ENCODE data around the gene DNAJC5.
A peak's percentile ranks its signal among the peaks of the same experiment; 100 is the strongest.
"Not testable (repeated sequence)": the region's sequence is repeated elsewhere in the genome, so short reads cannot be mapped to it uniquely, and the experiment has no call there.

DNAJC5 gene

DNA sequence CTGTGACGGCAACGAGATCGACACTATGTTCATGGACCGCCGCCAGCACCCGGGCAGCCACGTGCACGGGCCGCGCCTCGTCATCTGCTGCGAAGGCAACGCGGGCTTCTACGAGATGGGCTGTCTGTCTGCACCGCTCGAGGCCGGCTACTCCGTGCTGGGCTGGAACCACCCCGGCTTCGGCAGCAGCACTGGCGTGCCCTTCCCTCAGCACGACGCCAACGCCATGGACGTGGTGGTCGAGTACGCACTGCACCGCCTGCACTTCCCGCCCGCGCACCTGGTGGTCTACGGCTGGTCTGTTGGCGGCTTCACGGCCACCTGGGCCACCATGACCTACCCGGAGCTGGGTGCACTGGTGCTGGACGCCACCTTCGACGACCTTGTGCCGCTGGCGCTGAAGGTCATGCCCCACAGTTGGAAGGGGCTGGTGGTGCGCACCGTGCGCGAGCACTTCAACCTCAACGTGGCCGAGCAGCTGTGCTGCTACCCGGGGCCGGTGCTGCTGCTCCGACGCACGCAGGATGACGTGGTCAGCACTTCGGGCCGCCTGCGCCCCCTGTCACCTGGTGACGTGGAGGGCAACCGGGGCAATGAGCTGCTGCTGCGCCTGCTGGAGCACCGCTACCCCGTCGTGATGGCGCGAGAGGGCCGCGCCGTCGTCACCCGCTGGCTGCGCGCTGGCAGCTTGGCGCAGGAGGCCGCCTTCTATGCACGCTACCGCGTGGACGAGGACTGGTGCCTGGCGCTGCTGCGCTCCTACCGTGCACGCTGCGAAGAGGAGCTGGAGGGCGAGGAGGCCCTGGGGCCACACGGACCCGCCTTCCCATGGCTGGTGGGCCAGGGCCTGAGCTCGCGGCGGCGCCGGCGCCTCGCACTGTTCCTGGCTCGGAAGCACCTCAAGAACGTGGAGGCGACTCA lies 32.7 kb upstream of the DNAJC5 start:
- no peak for DNase-seq

DNA sequence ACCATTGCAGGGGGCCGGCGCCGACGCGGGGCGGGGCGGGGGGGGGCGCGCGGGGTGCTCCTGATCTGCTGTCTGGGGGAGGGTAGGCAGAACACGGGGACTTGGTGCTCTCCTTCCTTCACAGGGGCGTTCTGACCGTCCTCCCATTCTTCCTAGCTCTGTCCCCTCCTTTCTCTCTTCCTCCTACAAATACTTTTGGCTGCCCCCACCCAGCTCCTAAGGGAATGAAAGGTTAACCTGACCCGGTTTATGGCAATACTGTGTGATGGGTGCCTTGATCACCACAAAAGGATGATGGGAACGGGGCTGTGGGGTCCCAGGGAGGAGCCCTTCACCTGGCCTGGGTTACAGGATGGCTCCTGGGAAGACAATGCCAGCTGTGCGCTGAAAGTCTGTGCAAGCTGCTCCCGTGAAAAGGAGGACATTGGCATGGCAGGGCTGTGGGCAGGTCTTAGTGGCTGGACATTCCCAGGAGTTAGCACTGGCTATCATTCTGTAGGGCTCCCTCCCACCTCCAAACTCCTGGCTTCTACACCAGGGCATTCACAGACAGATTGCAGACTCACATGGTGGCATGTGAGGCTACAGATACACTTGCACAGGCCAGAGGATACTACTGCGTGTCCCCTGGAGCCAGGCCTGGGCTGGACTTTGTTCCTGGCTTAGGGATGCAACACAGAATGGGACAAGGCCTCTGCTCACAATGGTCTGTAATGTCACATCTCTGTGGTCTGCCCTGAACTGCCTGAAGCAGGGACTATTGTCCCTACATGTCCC lies 31.7 kb upstream of the DNAJC5 start:
- DNase-seq: no peak

DNA sequence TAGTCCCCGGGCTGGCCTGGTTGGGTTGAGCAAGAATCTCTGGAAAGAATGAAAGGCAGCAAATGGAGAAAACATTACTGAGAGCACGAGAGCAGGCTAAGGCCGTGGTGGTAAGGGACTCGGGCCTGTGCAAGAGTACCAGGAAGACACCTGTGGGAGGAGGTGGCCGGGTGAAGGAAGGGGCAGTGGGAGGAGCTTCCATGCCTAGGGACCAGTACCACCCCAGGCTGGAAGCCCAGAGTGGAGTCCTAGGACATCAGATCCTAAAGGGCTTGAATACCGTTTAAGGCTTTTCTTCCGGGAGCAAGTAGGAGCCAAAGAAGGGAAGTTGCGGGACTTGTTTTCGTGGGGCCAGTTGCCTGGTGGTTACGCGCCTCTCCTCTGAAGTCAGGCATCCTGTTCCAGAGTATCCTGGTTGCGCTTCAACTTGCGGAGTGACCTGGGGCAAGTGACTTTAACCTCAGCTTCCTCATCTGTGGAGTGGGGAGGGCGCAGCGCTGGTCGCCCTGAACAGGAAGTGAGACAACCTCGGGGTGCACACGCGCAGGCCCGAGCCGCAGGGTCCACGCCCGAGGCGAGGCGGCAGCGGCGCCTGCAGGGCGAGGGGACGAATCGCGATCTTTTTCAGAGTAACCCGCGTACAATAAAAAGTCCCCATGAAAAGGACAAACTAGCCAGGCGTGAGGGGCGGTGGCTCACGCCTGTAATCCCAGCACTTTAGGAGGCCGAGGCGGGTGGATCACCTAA lies 31.0 kb upstream of the DNAJC5 start:
- DNase-seq: peak; percentile 85

DNA sequence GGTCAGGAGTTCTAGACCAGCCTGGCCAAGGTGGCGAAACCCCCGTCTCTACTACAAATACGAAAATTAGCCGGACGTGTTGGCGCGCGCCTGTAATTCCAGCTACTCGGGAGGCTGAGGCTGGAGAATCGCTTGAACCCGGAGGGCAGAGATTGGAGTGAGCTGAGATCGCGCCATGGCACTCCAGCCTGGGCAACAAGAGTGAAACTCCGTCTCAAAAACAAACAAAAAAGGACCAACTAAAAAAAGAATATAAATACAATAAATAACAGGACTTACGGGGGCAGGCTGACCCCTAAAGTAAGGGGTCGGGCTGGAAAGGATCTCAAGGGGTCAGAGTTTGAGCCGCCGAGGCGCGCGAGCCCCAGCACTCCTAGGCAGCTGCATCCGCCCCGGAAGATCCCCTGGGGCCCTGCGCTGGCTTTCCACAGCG lies 30.4 kb upstream of the DNAJC5 start:
- DNase-seq: no peak

DNA sequence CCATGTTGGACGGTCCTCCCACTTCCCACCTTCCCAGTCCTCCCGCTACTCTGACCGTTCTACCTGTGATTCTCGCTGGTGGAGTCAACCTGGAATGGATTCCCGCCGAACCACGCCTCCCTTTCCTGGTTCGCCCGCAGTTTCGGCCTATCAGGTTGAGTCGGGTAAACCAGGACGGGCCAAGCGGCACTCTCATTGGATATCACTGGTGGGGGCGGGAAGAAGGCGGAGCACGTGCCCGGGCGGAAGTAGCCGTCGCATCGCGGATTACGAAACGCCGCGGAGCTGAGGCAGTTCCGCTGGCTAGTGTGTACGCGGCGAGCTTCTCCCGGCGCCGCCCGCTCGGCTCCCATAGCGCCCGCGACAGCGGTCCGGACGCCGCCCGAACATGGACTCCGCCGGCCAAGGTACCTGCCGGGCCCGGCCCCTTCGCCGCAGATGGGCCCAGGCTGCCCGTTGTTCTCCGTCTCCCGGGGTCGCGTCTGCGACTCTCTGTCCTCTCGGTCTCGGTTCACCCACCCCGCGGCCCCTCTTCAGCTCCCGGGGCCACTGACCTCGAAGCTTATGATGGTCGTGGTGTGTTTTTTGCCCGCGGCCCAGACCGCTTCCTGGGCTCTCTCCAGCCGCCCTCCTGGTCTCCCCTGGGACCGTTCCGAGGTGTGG lies 29.8 kb upstream of the DNAJC5 start, which contains the start of gene TPD52L2:
Gene TPD52L2, plus strand, starts transcription at position 293 of the 663 bp plus-strand sequence. Its CDS starts 96 bp downstream, at position 389.
- peak; percentile 99 for DNase-seq

DNA sequence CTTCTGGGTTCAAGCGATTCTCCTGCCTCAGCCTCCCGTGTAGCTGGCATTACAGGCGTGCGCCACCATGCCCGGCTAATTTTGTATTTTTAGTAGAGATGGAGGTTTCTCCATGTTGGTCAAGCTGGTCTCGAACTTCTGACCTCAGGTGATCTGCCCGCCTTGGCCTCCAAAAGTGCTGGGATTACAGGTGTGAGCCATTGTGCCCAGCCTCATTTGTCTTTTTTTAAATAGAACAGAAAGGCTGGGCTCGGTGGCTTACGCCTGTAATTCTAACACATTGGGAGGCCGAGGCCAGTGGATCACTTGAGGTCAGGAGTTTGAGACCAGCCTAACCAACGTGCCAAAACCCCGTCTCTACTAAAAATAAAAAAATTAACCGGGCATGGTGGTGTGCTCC lies 27.9 kb upstream of the DNAJC5 start:
- DNase-seq: not testable (repeated sequence)

DNA sequence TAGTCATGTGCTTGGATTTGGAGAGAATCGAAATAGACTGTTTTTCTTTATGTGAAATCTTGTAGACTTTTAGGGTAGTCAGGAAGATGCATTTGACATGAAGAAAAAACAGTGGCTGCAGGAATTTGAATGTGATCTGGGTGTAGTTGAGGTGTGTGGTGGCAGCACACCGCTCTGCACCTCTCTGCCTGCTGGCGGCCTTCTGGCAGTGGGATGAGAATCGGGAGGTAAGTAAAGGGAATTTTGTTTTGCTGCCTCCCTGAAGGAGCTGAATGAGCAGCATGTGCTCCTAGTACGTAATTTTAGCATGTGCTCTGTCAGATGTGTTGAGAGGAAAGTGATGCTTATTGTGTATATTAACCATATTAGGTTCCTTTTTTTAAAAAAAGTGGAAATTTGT lies 26.7 kb upstream of the DNAJC5 start:
- DNase-seq: no peak

DNA sequence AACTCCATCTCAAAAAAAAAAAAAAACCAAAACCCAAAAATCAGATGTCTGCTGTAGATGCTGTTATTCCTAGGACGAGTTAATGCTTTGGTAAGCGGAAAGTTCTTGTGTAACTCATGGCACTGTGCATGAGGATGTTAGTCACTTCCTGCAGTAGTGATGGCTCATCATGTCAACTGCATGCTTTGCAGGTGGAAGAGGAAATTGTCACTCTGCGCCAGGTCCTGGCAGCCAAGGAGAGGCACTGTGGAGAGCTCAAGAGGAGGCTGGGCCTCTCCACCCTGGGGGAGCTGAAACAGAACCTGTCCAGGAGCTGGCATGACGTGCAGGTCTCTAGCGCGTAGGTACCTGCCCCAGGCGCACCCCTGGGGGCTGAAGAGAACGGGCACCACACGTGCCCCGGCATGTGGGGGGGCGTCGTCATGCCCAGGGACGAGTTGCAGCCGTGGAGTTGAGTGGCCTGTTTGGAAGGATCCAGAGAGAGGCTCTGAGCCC lies 21.4 kb upstream of the DNAJC5 start:
- DNase-seq: no peak

DNA sequence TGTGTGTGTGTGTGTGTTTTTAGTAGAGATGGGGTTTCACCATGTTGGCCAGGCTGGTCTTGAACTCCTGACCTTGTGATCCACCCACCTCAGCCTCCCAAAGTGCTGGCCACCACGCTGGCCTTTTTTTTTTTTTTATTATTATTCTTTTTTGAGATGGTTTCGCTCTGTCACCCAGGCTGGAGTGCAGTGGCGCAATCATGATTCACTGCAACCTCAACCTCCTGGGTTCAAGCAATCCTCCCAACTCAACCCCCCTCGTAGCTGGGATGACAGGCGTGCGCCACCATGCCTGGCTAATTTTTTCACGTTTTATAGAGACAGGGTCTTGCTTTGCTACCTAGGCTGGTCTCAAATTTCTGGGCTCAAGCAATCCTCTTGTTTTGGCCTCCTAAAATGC lies 20.7 kb upstream of the DNAJC5 start:
- DNase-seq: not testable (repeated sequence)

DNA sequence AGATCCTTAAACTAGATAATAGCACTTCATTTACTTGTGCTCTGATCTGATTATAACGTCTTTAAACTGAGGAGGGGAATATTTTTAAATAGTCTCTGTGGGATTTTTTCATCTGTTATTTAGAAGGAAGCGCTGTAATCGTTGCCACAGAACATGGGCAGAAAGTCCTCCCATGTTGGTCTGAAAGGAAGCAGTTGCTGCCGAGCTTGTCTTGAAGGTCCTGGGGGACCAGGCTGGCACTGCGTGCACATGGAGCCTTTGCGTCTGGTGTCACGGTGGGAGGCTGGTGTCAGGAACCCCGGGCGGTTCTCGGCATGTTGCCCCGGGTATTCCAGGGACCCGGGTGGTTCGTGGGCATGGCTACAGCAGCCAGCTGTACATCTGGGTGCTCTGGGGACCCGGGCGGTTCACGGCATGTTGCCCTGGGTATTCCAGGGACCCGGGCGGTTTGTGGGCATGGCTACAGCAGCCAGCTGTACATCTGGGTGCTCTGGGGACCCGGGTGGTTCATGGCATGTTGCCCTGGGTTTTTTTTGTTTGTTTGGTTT lies 18.4 kb upstream of the DNAJC5 start:
- DNase-seq: no peak

DNA sequence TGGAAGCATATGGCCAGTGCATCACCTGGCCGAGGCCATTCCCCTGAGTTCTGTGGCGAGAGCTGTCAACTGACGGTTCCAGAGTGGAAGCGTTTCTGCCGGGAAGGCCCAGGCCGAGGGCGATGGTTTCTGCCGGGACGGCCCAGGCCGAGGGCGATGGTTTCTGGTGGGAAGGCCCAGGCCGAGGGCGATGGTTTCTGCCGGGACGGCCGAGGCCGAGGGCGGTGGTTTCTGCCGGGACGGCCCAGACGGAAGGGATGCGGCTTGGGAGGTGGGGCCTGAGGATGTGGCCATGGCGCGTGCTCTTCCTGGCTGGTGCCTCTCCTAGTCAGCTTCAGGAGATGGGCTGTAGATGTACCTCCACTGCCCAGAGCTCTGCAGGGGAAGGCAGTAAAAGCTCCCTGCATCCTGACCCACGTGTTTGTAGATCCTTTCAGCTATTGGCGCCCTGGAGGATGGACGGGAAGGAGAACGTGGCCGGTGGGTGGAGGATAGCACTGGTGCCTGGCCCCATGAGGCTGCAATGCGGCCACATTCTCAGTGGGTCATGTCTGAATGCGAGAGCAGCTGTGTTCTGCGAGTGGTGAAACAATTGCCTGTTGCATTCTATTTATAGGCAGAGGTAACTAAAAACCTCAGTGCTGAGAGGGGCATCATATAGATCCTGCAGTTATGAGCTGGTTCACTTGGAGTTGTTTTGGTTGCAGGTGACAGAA lies 17.0 kb upstream of the DNAJC5 start:
- no peak for DNase-seq

DNA sequence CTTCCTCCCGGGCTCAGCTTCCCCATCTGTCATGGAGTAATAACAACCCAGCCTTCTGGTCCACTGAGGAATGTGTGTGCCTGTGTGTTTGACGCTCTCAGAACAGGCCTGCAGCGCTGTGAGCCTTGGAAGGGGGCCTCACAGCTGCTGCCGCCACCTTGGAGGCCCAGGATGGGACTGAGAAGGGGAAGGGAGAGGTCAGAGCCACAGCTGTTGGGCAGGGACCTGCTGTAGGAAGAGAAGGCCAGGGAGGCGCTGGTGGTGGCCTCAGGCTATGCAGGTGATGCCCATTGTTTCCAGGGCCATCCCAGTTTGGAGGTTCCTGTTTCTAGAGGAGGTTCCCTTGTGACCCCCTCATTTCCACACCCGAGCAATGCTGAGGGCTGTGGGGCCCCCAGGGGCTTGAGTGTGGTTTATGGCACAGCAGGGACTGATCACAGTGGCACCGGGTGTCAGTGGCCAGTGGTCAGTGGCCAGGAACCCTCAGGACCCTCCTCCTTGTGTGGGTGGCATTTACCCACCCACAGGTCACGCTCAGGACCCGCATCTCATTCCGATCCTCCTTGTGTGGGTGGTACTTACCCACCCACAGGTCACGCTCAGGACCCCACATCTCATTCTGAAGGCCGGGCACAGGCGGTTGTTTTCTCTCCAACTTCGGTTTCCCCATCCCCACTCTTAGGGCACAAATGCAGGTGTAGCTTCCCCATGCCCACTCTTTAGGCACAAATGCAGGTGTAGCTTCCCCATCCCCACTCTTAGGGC lies 15.8 kb upstream of the DNAJC5 start:
- DNase-seq: no peak

DNA sequence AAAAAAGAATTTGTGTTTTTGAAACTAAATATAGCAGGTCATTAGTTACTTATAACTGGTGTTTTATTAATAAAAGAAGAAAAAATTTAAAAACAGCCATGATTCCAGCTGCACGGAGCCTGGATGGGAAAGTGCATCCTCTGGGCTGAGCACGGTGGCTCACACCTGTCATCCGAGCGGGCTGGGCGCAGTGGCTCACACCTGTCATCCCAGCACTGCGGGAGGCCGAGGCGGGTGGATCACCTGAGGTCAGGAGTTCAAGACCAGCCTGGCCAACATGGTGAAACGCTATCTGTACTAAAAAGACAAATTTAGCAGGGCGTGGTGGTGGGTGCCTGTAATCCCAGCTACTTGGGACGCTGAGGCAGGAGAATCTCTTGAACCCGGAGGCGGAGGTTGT lies 14.0 kb upstream of the DNAJC5 start:
- DNase-seq: not testable (repeated sequence)

DNA sequence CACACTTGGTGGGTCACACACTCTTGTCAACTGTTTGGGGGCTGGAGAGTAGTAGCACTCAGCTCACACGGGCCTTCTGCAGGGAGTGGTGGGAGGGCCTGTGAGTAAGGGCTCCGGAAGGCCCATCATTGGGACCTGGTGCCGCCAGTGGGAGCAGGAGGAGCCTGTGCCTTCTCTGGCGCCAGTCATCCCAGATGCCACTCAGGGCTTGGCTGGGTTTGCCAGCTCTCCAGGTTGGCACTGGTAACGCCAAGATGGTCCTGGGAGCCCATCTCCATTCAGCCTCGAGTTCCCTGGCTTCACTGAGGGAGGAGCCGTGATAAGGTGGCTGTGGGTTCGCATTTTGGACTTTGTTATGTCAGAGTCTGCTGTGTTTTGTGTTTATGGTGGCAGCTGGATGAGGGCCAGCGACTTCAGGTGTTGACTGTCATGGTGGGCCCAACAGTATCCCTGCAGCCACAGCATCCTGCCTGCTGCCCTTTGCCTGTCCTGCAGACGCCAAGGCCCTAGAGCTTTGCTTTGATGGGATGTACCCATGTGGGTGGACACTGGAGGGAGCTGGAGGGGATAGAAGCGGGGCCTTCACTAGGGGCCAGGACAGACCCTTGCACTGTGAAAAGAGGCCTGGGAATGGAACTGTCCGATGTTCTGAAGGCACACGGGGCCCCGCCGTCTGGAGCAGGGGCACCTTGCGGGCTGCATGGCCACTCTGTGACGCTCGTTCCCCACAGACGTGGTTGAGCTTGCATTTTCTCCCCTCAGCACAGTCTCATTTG lies 13.3 kb upstream of the DNAJC5 start:
- no peak for DNase-seq

DNA sequence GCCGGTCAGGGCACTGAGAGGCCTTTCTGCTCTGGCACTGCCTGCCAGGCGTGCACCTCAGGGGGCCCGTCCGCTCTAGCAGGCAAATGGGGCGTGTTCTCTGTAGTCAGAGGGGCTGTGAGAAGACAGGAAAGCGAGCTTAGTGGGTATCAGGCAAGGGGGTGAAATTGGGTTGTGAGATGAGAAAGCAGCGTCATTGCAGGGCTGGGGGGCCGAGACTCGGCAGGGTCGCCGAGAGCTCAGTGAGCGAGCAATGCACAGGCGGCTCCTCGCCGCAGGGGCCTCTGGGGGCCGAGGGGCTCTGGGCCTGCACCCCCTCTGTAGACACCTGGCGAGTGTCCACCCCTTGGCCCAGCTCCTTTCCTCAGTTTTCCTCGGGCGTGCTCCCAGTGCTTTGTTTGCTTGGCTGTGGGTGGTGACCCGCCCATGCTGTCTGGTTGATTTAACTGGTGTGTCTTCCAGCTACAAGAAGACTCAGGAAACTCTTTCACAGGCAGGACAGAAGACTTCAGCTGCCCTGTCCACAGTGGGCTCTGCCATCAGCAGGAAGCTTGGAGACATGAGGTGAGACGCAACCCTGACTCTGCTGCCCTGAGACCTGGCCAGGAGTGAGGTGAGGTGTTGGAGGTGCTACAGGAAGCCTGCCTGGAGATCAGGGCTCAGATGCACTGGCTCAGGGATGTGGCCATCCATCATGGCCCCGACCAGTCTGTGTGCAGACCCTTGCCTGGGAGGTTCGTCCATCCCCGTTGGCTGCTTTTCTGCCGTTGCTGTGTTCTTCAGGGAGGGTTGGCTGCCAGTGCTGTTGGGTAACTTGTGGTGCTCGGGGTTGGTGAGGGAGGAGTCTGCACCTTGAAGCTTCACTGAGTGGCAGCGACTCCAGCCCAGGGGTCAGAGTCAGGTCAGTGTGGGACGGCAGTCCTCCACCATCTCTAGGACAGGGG lies 12.4 kb upstream of the DNAJC5 start:
- no peak for DNase-seq

DNA sequence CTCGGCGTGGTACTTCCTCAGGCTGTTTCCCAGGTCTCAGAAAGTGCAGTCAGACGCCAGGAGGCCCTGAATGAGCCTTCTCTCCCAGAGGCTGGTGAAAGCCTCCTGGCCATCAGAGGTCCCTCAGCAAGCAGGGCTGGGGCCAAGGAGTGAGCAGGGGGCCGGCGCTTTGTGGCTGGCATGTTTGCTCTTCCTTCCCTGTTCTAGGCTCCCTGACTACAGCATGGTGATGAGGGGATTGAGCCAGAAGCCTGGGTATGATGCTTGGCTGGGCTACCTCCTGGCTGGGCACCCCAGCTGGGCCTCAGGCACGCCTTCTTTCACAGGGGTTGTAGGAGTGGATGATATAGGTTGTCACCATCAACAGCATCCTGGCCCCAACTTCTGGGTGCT lies 11.7 kb upstream of the DNAJC5 start:
- no peak for DNase-seq

DNA sequence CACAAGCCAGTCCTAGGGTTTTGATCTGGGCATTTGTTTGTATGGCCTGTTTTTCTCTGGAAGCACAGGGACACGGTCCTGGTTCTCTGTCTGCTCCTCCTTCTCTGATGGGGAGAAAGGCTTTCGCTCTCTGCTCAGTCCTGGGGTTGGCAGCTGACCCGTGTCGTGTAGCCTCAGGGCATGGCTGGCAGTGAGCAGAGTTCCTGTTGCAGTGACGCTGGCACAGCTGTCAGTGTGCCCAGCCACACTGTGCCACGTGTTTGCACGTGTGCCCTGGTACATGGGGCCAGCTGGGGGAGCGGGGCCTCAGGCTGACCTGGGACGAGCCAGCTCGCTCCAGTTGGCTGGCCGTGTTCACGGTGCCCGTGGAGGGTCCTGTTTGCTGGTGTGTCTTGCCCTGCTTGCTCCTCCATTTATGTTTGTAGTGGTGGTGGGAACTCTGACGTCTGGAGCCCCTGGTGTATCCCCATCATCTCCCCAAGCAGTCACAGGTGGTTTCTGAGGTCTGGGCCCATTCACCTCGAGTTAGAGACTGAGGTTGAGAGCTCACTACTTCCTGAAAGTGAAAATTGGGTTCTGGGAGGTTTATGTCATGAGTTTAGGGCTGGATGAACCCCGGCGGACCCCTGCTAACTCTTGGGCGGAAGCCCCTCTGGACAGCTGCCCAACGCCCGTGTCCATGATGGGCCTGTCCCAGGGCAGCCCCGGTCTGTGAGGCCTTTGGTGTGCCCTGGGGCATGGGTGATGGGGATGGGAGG lies 10.2 kb upstream of the DNAJC5 start:
- DNase-seq: no peak
